Neural cell (in vitro differentiated cells): Measurements from ENCODE around the gene EPB41L2. TPM values are rescaled to one million over a fixed set of nuclear protein-coding genes. Genes with fewer than 3 reads are reported as not detected.
"Not testable (repeated sequence)": the region's sequence is repeated elsewhere in the genome, so short reads cannot be mapped to it uniquely, and the experiment has no call there.

ENCODE experiments used
- H2AFZ ChIP-seq: fragments of 200-600, 300-800 bp; sonication (generic), shearing (Covaris generic); 2 replicates; pipeline ENCODE4 v1.6.0; 2014; ENCODE audit warnings: low read depth, mild to moderate bottlenecking, antibody characterized with exemption, low read length, moderate library complexity
- H3F3A ChIP-seq: fragments of 200-600 bp; shearing (Covaris generic); 2 replicates; pipeline ENCODE4 v1.6.1; 2016; ENCODE audit warnings: mild to moderate bottlenecking, moderate library complexity, mixed read lengths, antibody characterized with exemption, low read length; ENCODE audit not compliant: insufficient read depth, poor library complexity, severe bottlenecking
- H3K27ac ChIP-seq: fragments of 200-600, 300-800 bp; sonication (generic), shearing (Covaris generic); 2 replicates; pipeline ENCODE4 v1.5.1; 2014; ENCODE audit warnings: mild to moderate bottlenecking, low read length, moderate library complexity
- H3K27me3 ChIP-seq: fragments of 300-800, 200-600 bp; sonication (generic), shearing (Covaris generic); 2 replicates; pipeline ENCODE4 v1.6.0; 2014; ENCODE audit warnings: mild to moderate bottlenecking, low read depth, low read length, moderate library complexity; ENCODE audit not compliant: insufficient read depth
- H3K36me3 ChIP-seq: fragments of 300-800, 200-600 bp; sonication (generic), shearing (Covaris generic); 2 replicates; pipeline ENCODE4 v1.5.1; 2014; ENCODE audit warnings: mild to moderate bottlenecking, antibody characterized with exemption, low read length, moderate library complexity; ENCODE audit not compliant: insufficient read depth
- H3K4me2 ChIP-seq: fragments of 300-800, 200-600 bp; sonication (generic), shearing (Covaris generic); 2 replicates; pipeline ENCODE4 v1.6.0; 2014; ENCODE audit warnings: mild to moderate bottlenecking, low read length
- H3K4me3 ChIP-seq: fragments of 300-800, 200-600 bp; sonication (generic), shearing (Covaris generic); 2 replicates; pipeline ENCODE4 v1.5.1; 2014; ENCODE audit warnings: mild to moderate bottlenecking, low read length, moderate library complexity
- H3K79me2 ChIP-seq: fragments of 200-600 bp; shearing (Covaris generic); replicated peaks from 2 replicates; pipeline ENCODE4 v1.6.0; 2014; ENCODE audit warnings: mild to moderate bottlenecking, low read length, moderate library complexity; ENCODE audit not compliant: insufficient read depth
- H3K9ac ChIP-seq: fragments of 300-800, 200-600 bp; sonication (generic), shearing (Covaris generic); 2 replicates; pipeline ENCODE4 v1.6.1; 2016; ENCODE audit warnings: mild to moderate bottlenecking, low read length, mixed read lengths
- H3K9me2 ChIP-seq: fragments of 200-600 bp; shearing (Covaris generic); 2 replicates; pipeline ENCODE4 v1.6.1; 2016; ENCODE audit warnings: mild to moderate bottlenecking, low read length, mixed read lengths; ENCODE audit not compliant: insufficient read depth
- H3K9me3 ChIP-seq: fragments of 200-600, 300-800 bp; sonication (generic), shearing (Covaris generic); 2 replicates; pipeline ENCODE4 v1.6.1; 2016; ENCODE audit warnings: mild to moderate bottlenecking, mixed run types, low read length, moderate library complexity, mixed read lengths
- H4K20me1 ChIP-seq: fragments of 200-600 bp; shearing (Covaris generic); 2 replicates; pipeline ENCODE4 v1.6.1; 2016; ENCODE audit warnings: mild to moderate bottlenecking, mixed run types; ENCODE audit not compliant: insufficient read depth
- CTCF ChIP-seq: fragments of 450-650 bp; IDR thresholded peaks from 2 replicates; pipeline ENCODE4 v1.5.1; 2014; ENCODE audit warnings: antibody characterized with exemption, mild to moderate bottlenecking, moderate library complexity; ENCODE audit not compliant: poor library complexity, severe bottlenecking
- EP300 ChIP-seq: fragments of 450-650 bp; conservative IDR thresholded peaks from 2 replicates; pipeline ENCODE4 v1.6.1; 2014; ENCODE audit warnings: antibody characterized with exemption, mild to moderate bottlenecking, moderate library complexity; ENCODE audit not compliant: poor library complexity, severe bottlenecking
- EZH2 ChIP-seq: fragments of 200-600, 300-800 bp; shearing (Covaris generic), sonication (generic); IDR thresholded peaks from 2 replicates; pipeline ENCODE4 v1.6.1; 2014; ENCODE audit warnings: antibody characterized with exemption, low read length, borderline replicate concordance, mild to moderate bottlenecking; ENCODE audit not compliant: insufficient read depth, poor library complexity, severe bottlenecking
- MXI1 ChIP-seq: fragments of 450-650 bp; conservative IDR thresholded peaks from 2 replicates; pipeline ENCODE4 v1.6.1; 2014; ENCODE audit warnings: antibody characterized with exemption, mild to moderate bottlenecking; ENCODE audit not compliant: poor library complexity, severe bottlenecking
- POLR2AphosphoS5 ChIP-seq: IDR thresholded peaks from 2 replicates; pipeline ENCODE4 v1.6.1; 2012
- RAD21 ChIP-seq: fragments of 450-650 bp; conservative IDR thresholded peaks from 2 replicates; pipeline ENCODE4 v1.6.1; 2014; ENCODE audit warnings: antibody characterized with exemption, mild to moderate bottlenecking, moderate library complexity
- REST ChIP-seq: IDR thresholded peaks from 2 replicates; pipeline ENCODE4 v1.6.1; 2012; ENCODE audit warnings: borderline replicate concordance
- SMC3 ChIP-seq: fragments of 450-650 bp; conservative IDR thresholded peaks from 2 replicates; pipeline ENCODE4 v1.6.1; 2014; ENCODE audit warnings: antibody characterized with exemption, mild to moderate bottlenecking, moderate library complexity; ENCODE audit not compliant: poor library complexity
- TAF1 ChIP-seq: IDR thresholded peaks from 2 replicates; pipeline ENCODE4 v1.6.1; 2012; ENCODE audit warnings: low read depth
- polyA plus RNA-seq: library from polyadenylated mRNA; depleted of rRNA; stranded (reverse); fragments of >200 nt; gene quantifications from 2 replicates; pipeline ENCODE4 v1.2.3, GENCODE V29; 2014

Gene EPB41L2
- polyA plus RNA-seq, 1 donor from 2014 or later = 13.5 TPM

GRCh38 chr6:130920969-130921368 is 142.1 kb downstream of the EPB41L2 start:
- Histone ChIP-seq H3K9me3 (no peaks in the 10 kb centered on the region), H3K27ac (no peak overlapping the region), H3K4me3 (no peak overlapping the region), H3K36me3 (no peaks in the 10 kb centered on the region), H3K4me2 (no peak overlapping the region), H3K9me2 (no peaks in the 10 kb centered on the region), H3K79me2 (no peaks in the 10 kb centered on the region), H3K9ac (no peak overlapping the region), H3F3A (no peaks in the 10 kb centered on the region), H4K20me1 (no peaks in the 10 kb centered on the region), H3K27me3 (no peaks in the 10 kb centered on the region), H2AFZ (no peak overlapping the region)
- no peak for TF ChIP-seq EZH2
- no peak for TF ChIP-seq POLR2AphosphoS5
- TF ChIP-seq REST = no peak
- TF ChIP-seq MXI1 = no peak
- no peak for TF ChIP-seq TAF1
- TF ChIP-seq CTCF = no peak
- no peak for TF ChIP-seq EP300
- TF ChIP-seq RAD21 = no peak
- TF ChIP-seq SMC3 = no peak

- Histone ChIP-seq H3F3A (no peaks in the 10 kb centered on the region), H3K4me3 (no peak overlapping the region), H2AFZ (no peak overlapping the region), H4K20me1 (no peaks in the 10 kb centered on the region), H3K4me2 (no peak overlapping the region), H3K79me2 (no peaks in the 10 kb centered on the region), H3K9me3 (no peaks in the 10 kb centered on the region), H3K9me2 (no peaks in the 10 kb centered on the region), H3K9ac (no peak overlapping the region), H3K27me3 (no peaks in the 10 kb centered on the region), H3K27ac (no peak overlapping the region), H3K36me3 (no peaks in the 10 kb centered on the region)
- TF ChIP-seq MXI1 = no peak
- TF ChIP-seq SMC3 = no peak
- no peak for TF ChIP-seq POLR2AphosphoS5
- TF ChIP-seq REST = no peak
- TF ChIP-seq CTCF = no peak
These were observed 144.9 kb downstream of the EPB41L2 start for GRCh38 chr6:130918171-130918570.

GRCh38 chr6:130915606-130916005 is 147.4 kb downstream of the EPB41L2 start:
- H3K36me3 ChIP-seq, H3K27ac ChIP-seq, H3K4me3 ChIP-seq, H3K9me3 ChIP-seq, H3F3A ChIP-seq, H3K9me2 ChIP-seq, H3K9ac ChIP-seq, H3K27me3 ChIP-seq, H3K79me2 ChIP-seq, H3K4me2 ChIP-seq, H4K20me1 ChIP-seq, H2AFZ ChIP-seq: not testable (repeated sequence)
